HCT116 (cell line): ENCODE measurements around the gene HACD3. TPM values are rescaled to one million over a fixed set of nuclear protein-coding genes. Genes with fewer than 3 reads are reported as not detected.

Source experiments
- ATAC-seq: fragments of 200-7000 bp; cut with Tn5 transposase; 2 replicates; pipeline ENCODE4 v1.9.1; 2020; ENCODE audit warnings: mild to moderate bottlenecking, moderate library complexity
- BruUV-seq: library from RNA; stranded (reverse); fragments of 400-500 nt; replicated peaks from 2 replicates; lab custom pipeline; 2021; lab: Mats Ljungman, UMichigan
- CTCF ChIA-PET: fragments of 300-600 bp; sonication (Branson Sonifier 250); formaldehyde crosslinking; loops from one replicate; lab custom pipeline; 2021; ENCODE audit warnings: antibody characterized with exemption; lab: Charles Lee
- POLR2A ChIA-PET: fragments of 300-600, 350-600 bp; sonication (Branson Sonifier 250); formaldehyde crosslinking; loops from one replicate; lab custom pipeline; 2021; ENCODE audit warnings: antibody characterized with exemption; lab: Charles Lee
- RAD21 ChIA-PET, 2 experiments: fragments of 300-600 bp; sonication (Branson Sonifier 250); formaldehyde crosslinking; loops; one replicate each; lab custom pipeline; 2023; ENCODE audit warnings: low total read pairs in 2 of 2; ENCODE audit not compliant: uncharacterized antibody in 2 of 2, unreplicated experiment in 2 of 2, low non-redundant PET in 1 of 2; lab: Charles Lee
- DNase-seq: peaks from one replicate; pipeline ENCODE4 v3.0.0-alpha.2; 2010; ENCODE audit warnings: low read depth, low spot score
- H2AFZ ChIP-seq: fragments of 200-600 bp; shearing (Covaris generic), sonication (generic); 2 replicates; pipeline ENCODE4 v1.6.1; 2017; ENCODE audit warnings: low read depth, mixed run types, mixed read lengths, antibody characterized with exemption, low read length; ENCODE audit not compliant: poor library complexity, severe bottlenecking
- H3K27ac ChIP-seq: 2 replicates; pipeline ENCODE4 v1.5.1; 2012; ENCODE audit warnings: low read depth, low read length
- H3K27me3 ChIP-seq: fragments of 200-600 bp; sonication (generic); 2 replicates; pipeline ENCODE4 v1.6.1; 2016; ENCODE audit warnings: mixed run types, low read length, mixed read lengths; ENCODE audit not compliant: insufficient read depth
- H3K36me3 ChIP-seq, 2 experiments: fragments of 200-500 bp in 1 of 2; fragments of 200-600 bp in 1 of 2; sonication (Bioruptor generic) in 1 of 2; sonication (generic) in 1 of 2; 2 replicates each; pipeline versions ENCODE4 v1.5.1 to v1.6.1; 2014 to 2016; ENCODE audit warnings: low read length in 2 of 2, inconsistent platforms in 1 of 2, mixed read lengths in 1 of 2, mixed run types in 1 of 2; ENCODE audit not compliant: insufficient read depth in 2 of 2, control insufficient read depth in 1 of 2
- H3K4me1 ChIP-seq, 2 experiments: fragments of 200-600 bp in 1 of 2; sonication (generic) in 1 of 2; 2 replicates each; pipeline versions ENCODE4 v1.5.1 to v1.6.1; 2012 to 2017; ENCODE audit warnings: low read length in 2 of 2, inconsistent platforms in 1 of 2, mild to moderate bottlenecking in 1 of 2, mixed read lengths in 1 of 2, mixed run types in 1 of 2, moderate library complexity in 1 of 2; ENCODE audit not compliant: insufficient read depth in 2 of 2, control insufficient read depth in 1 of 2
- H3K4me2 ChIP-seq: fragments of 200-600 bp; sonication (generic); 2 replicates; pipeline ENCODE4 v1.6.1; 2017; ENCODE audit warnings: mixed run types, low read length, mixed read lengths
- H3K4me3 ChIP-seq, 2 experiments: fragments of 200-600 bp in 1 of 2; sonication (generic) in 1 of 2; replicated peaks in 1 of 2; 2 replicates each; pipeline ENCODE4 v1.5.1; 2011 to 2016; ENCODE audit warnings: low read length in 2 of 2, control low read depth in 1 of 2, low read depth in 1 of 2, mild to moderate bottlenecking in 1 of 2, mixed read lengths in 1 of 2, mixed run types in 1 of 2
- H3K79me2 ChIP-seq: fragments of 200-600 bp; sonication (generic); 2 replicates; pipeline ENCODE4 v1.6.1; 2017; ENCODE audit warnings: mild to moderate bottlenecking, mixed run types, low read length, moderate library complexity, mixed read lengths; ENCODE audit not compliant: insufficient read depth
- H3K9ac ChIP-seq: fragments of 200-600 bp; sonication (generic); 2 replicates; pipeline ENCODE4 v1.6.1; 2016; ENCODE audit warnings: low read length, mixed read lengths
- H3K9me2 ChIP-seq: fragments of 200-600 bp; sonication (generic), shearing (Covaris generic); 2 replicates; pipeline ENCODE4 v1.6.1; 2017; ENCODE audit warnings: mixed run types, mild to moderate bottlenecking, moderate library complexity; ENCODE audit not compliant: insufficient read depth
- H3K9me3 ChIP-seq, 2 experiments: fragments of 200-500 bp in 1 of 2; fragments of 200-600 bp in 1 of 2; sonication (Bioruptor generic) in 1 of 2; sonication (generic) in 1 of 2; 2 replicates each; pipeline ENCODE4 v1.6.1; 2014 to 2017; ENCODE audit warnings: low read length in 2 of 2, mixed read lengths in 2 of 2, inconsistent platforms in 1 of 2, low read depth in 1 of 2, mild to moderate bottlenecking in 1 of 2, mixed run types in 1 of 2, moderate library complexity in 1 of 2; ENCODE audit not compliant: control insufficient read depth in 1 of 2, insufficient read depth in 1 of 2
- H4K20me1 ChIP-seq: fragments of 200-600 bp; sonication (generic), shearing (Covaris generic); 2 replicates; pipeline ENCODE4 v1.6.1; 2017; ENCODE audit warnings: mixed run types, mild to moderate bottlenecking, moderate library complexity; ENCODE audit not compliant: insufficient read depth
- CBX3 ChIP-seq: IDR thresholded peaks from 2 replicates; pipeline ENCODE4 v1.6.1; 2012; ENCODE audit warnings: low read depth
- CTCF ChIP-seq, 3 experiments: fragments of 200-600 bp in 1 of 3; sonication (generic) in 1 of 3; IDR thresholded peaks in 2 of 3; conservative IDR thresholded peaks in 1 of 3; 2 replicates each; pipeline ENCODE4 v1.5.1; 2012 to 2017; ENCODE audit warnings: low read depth in 2 of 3, low read length in 2 of 3, antibody characterized with exemption in 1 of 3, borderline replicate concordance in 1 of 3, control low read depth in 1 of 3, mild to moderate bottlenecking in 1 of 3, mixed read lengths in 1 of 3, mixed run types in 1 of 3, moderate library complexity in 1 of 3; ENCODE audit not compliant: insufficient read depth in 1 of 3
- EGR1 ChIP-seq: IDR thresholded peaks from 2 replicates; pipeline ENCODE4 v1.6.1; 2012; ENCODE audit warnings: low read depth
- ELF1 ChIP-seq: IDR thresholded peaks from 2 replicates; pipeline ENCODE4 v1.6.1; 2012; ENCODE audit warnings: low read depth, borderline replicate concordance
- EZH2phosphoT487 ChIP-seq: fragments of 200-600 bp; IDR thresholded peaks from 2 replicates; pipeline ENCODE4 v1.6.1; 2018; ENCODE audit warnings: antibody characterized with exemption, borderline replicate concordance
- JUND ChIP-seq: IDR thresholded peaks from 2 replicates; pipeline ENCODE4 v1.6.1; 2012
- POLR2A ChIP-seq: IDR thresholded peaks from 2 replicates; pipeline ENCODE4 v1.7.0; 2011; ENCODE audit warnings: borderline replicate concordance; ENCODE audit not compliant: insufficient read depth, insufficient read length; ENCODE audit errors: extremely low read depth
- POLR2AphosphoS5 ChIP-seq: IDR thresholded peaks from 2 replicates; pipeline ENCODE4 v1.6.1; 2011; ENCODE audit warnings: mild to moderate bottlenecking, low read depth, low read length, moderate library complexity
- RAD21 ChIP-seq: IDR thresholded peaks from 2 replicates; pipeline ENCODE4 v1.6.1; 2012; ENCODE audit warnings: low read depth, mild to moderate bottlenecking
- SIN3A ChIP-seq: IDR thresholded peaks from 2 replicates; pipeline ENCODE4 v1.6.1; 2012; ENCODE audit warnings: low read depth
- SP1 ChIP-seq: IDR thresholded peaks from 2 replicates; pipeline ENCODE4 v1.6.1; 2012; ENCODE audit warnings: low read depth
- TCF7L2 ChIP-seq: IDR thresholded peaks from 2 replicates; pipeline ENCODE4 v1.7.0; 2011; ENCODE audit warnings: borderline replicate concordance, inconsistent platforms; ENCODE audit not compliant: insufficient read depth, insufficient read length; ENCODE audit errors: extremely low read depth
- YY1 ChIP-seq: IDR thresholded peaks from 2 replicates; pipeline ENCODE4 v1.6.1; 2011; ENCODE audit warnings: low read length, low read depth, moderate library complexity, mild to moderate bottlenecking; ENCODE audit not compliant: insufficient replicate concordance; ENCODE audit errors: extremely low read depth
- ZBTB33 ChIP-seq: IDR thresholded peaks from 2 replicates; pipeline ENCODE4 v1.6.1; 2011; ENCODE audit warnings: mild to moderate bottlenecking, low read length, moderate library complexity; ENCODE audit not compliant: insufficient replicate concordance; ENCODE audit errors: extremely low read depth
- ZFX ChIP-seq: fragments of 450-650 bp; IDR thresholded peaks from 2 replicates; pipeline ENCODE4 v1.6.1; 2017
- intact Hi-C: fragments of 100-400 bp; cut with micrococcal nuclease; formaldehyde crosslinking; loops from 2 replicates; pipeline ENCODE4 v1.10.0; 2022
- total RNA-seq: library from RNA; stranded (reverse); gene quantifications from one replicate; pipeline ENCODE4 v1.2.1, GENCODE V29; 2021; ENCODE audit not compliant: unreplicated experiment

The HACD3 gene
- total RNA-seq, 1 experiment from 2014 or later: 57.5 TPM

GRCh38 chr15:65516997-65517865 is 13.0 kb upstream of the HACD3 start, which contains the start of gene DPP8:
TSS of gene DPP8 (minus strand) at chr15:65517689. CDS start at chr15:65512553, 5,136 bp downstream.
- Histone ChIP-seq H3K9ac (peak within 1 kb of the TSS; percentile 78), H3K4me3 (peak within 1 kb of the TSS; percentile 64 to 88), H3K4me1 (peaks cover 14 to 20% of the 10 kb centered on the region in 2 experiments), H3K9me2 (no peaks in the 10 kb centered on the region), H2AFZ (peak within 1 kb of the TSS; percentile 72), H3K9me3 (no peaks in the 10 kb centered on the region), H3K27me3 (no peaks in the 10 kb centered on the region), H3K4me2 (peak within 1 kb of the TSS; percentile 90), H3K27ac (peak within 1 kb of the TSS; percentile 90), H3K36me3 (peaks cover 0 to 7% of the 10 kb centered on the region in 2 experiments; a peak in 2 of 4 replicates), H4K20me1 (no peaks in the 10 kb centered on the region), H3K79me2 (peaks cover 31% of the 10 kb centered on the region)
- no peak for TF ChIP-seq EGR1
- peak; percentile 84 for TF ChIP-seq YY1
- TF ChIP-seq POLR2A: peak; percentile 75
- TF ChIP-seq CBX3: peak; percentile 93
- TF ChIP-seq POLR2AphosphoS5: peak; percentile 60
- no peak for TF ChIP-seq EZH2phosphoT487
- peak; percentile 77 for TF ChIP-seq SP1
- TF ChIP-seq RAD21: 0 out of 2 replicates have a peak, but pooled peaks have one; percentile 13
- no peak for TF ChIP-seq JUND
- TF ChIP-seq ZBTB33: peak; percentile 46
- peak; percentile 93 for TF ChIP-seq ZFX
- no peak for TF ChIP-seq SIN3A
- TF ChIP-seq CTCF (IDR thresholded peaks at IDR 0.05 in 2 of 3, conservative IDR thresholded peaks at IDR 0.05 in 1 of 3; ENCODE audit: borderline replicate concordance in 1 of 3, insufficient read depth in 1 of 3, low read depth in 2 of 3, low read length in 2 of 3): peak; percentile 60 to 94 (median 92); a peak in 5 of 6 replicates
- peak; percentile 79 for TF ChIP-seq ELF1
- peak; percentile 34 for TF ChIP-seq TCF7L2
- CTCF ChIA-PET: interaction anchor here (1.1 to 1.2 kb wide), 2 partner anchors 13 to 20 kb away, joined by 3 to 5 read pairs; partner anchors contain the start of gene HACD3
- ATAC-seq (peak; percentile 97), DNase-seq (peak; percentile 89)
- no TSS peak for BruUV-seq
- POLR2A ChIA-PET: interaction anchor here (0.6 to 1.6 kb wide), 7 partner anchors 12 to 352 kb away, joined by 3 to 8 read pairs (median 4); partner anchors contain the start of genes HACD3, RAB11A and RNU5B-1
- intact Hi-C loops: no loop called here
- RAD21 ChIA-PET: interaction anchor here in 1 of 2 experiments (0.6 to 0.7 kb wide), 2 partner anchors 63 to 128 kb away, joined by 4 read pairs; no protein-coding TSS in a partner anchor
